IMR-90 (cell line): ENCODE results near the gene SOX6. TPM values are rescaled to one million over a fixed set of nuclear protein-coding genes. Genes with fewer than 3 reads are reported as not detected.

Experiments
- ATAC-seq: fragments of 200-7000 bp; cut with Tn5 transposase; 2 replicates; pipeline ENCODE4 v1.9.1; 2020; ENCODE audit warnings: low read depth, mild to moderate bottlenecking, moderate library complexity
- BruUV-seq: library from RNA; stranded (reverse); fragments of 400-500 nt; replicated peaks from 2 replicates; lab custom pipeline; 2021; lab: Mats Ljungman, UMichigan
- CTCF ChIA-PET: fragments of 300-600 bp; formaldehyde crosslinking; extraction: SDS; loops from one replicate; lab custom pipeline; 2021; ENCODE audit warnings: antibody characterized with exemption; lab: Yijun Ruan, JAX
- POLR2A ChIA-PET: fragments of 300-600 bp; sonication (Branson Sonifier 250); formaldehyde crosslinking; loops from one replicate; lab custom pipeline; 2022; ENCODE audit warnings: antibody characterized with exemption; ENCODE audit not compliant: unreplicated experiment; lab: Charles Lee
- DNase-seq: peaks from one replicate; pipeline ENCODE4 v3.0.0; 2013
- H2AFZ ChIP-seq: replicated peaks from 2 replicates; pipeline ENCODE3; 2013; ENCODE audit warnings: low read length, mild to moderate bottlenecking; ENCODE audit not compliant: poor library complexity
- H2AK5ac ChIP-seq: 2 replicates; pipeline ENCODE4 v1.6.1; 2013; ENCODE audit warnings: low read depth, low read length, inconsistent platforms
- H2AK9ac ChIP-seq: replicated peaks from 2 replicates; pipeline ENCODE3; 2013; ENCODE audit warnings: mild to moderate bottlenecking, low read depth, low read length, moderate library complexity; ENCODE audit not compliant: poor library complexity
- H2BK120ac ChIP-seq: 2 replicates; pipeline ENCODE4 v1.6.1; 2013; ENCODE audit warnings: low read depth, low read length, inconsistent platforms
- H2BK15ac ChIP-seq: 3 replicates; pipeline ENCODE4 v1.6.1; 2013; ENCODE audit warnings: low read depth, low read length, inconsistent platforms
- H2BK20ac ChIP-seq: 2 replicates; pipeline ENCODE4 v1.6.1; 2013; ENCODE audit warnings: low read depth, mild to moderate bottlenecking, inconsistent platforms, low read length, moderate library complexity
- H2BK5ac ChIP-seq: 2 replicates; pipeline ENCODE4 v1.6.1; 2013; ENCODE audit warnings: mild to moderate bottlenecking, low read depth, low read length, inconsistent platforms; ENCODE audit not compliant: poor library complexity, severe bottlenecking
- H3K14ac ChIP-seq: replicated peaks from 2 replicates; pipeline ENCODE4 v1.6.1; 2013; ENCODE audit warnings: low read depth, low read length, inconsistent platforms
- H3K18ac ChIP-seq: 2 replicates; pipeline ENCODE4 v1.6.1; 2013; ENCODE audit warnings: low read depth, low read length, control low read depth
- H3K23ac ChIP-seq: 2 replicates; pipeline ENCODE4 v1.6.1; 2013; ENCODE audit warnings: low read depth, low read length, inconsistent platforms
- H3K27ac ChIP-seq: 2 replicates; pipeline ENCODE4 v1.5.1; 2013; ENCODE audit warnings: mild to moderate bottlenecking, control low read depth, low read length; ENCODE audit not compliant: insufficient read depth
- H3K27me3 ChIP-seq: 2 replicates; pipeline ENCODE4 v1.6.1; 2013; ENCODE audit warnings: low read length; ENCODE audit not compliant: control insufficient read depth, insufficient read depth
- H3K36me3 ChIP-seq: 2 replicates; pipeline ENCODE4 v1.6.1; 2013; ENCODE audit warnings: low read length, mixed read lengths; ENCODE audit not compliant: control insufficient read depth, insufficient read depth
- H3K4ac ChIP-seq: 2 replicates; pipeline ENCODE4 v1.6.1; 2013; ENCODE audit warnings: low read depth, low read length, inconsistent platforms
- H3K4me1 ChIP-seq: 2 replicates; pipeline ENCODE4 v1.6.1; 2013; ENCODE audit warnings: low read length, mixed read lengths; ENCODE audit not compliant: control insufficient read depth, insufficient read depth
- H3K4me2 ChIP-seq: 2 replicates; pipeline ENCODE4 v1.6.1; 2013; ENCODE audit warnings: low read depth, mild to moderate bottlenecking, control low read depth, low read length, moderate library complexity
- H3K4me3 ChIP-seq: 2 replicates; pipeline ENCODE4 v1.5.1; 2013; ENCODE audit warnings: low read depth, mild to moderate bottlenecking, control low read depth, low read length, moderate library complexity; ENCODE audit not compliant: insufficient read depth
- H3K56ac ChIP-seq: 2 replicates; pipeline ENCODE4 v1.6.1; 2013; ENCODE audit warnings: low read length, inconsistent platforms; ENCODE audit not compliant: insufficient read depth; ENCODE audit errors: extremely low read depth
- H3K79me1 ChIP-seq, 2 experiments: 2 replicates each; pipeline ENCODE4 v1.6.1; 2013; ENCODE audit warnings: low read length in 2 of 2, inconsistent platforms in 1 of 2, low read depth in 1 of 2
- H3K9ac ChIP-seq: 2 replicates; pipeline ENCODE4 v1.6.1; 2013; ENCODE audit warnings: low read depth, low read length, control low read depth
- H3K9me1 ChIP-seq: 2 replicates; pipeline ENCODE4 v1.6.1; 2013; ENCODE audit warnings: low read length, inconsistent platforms; ENCODE audit not compliant: insufficient read depth
- H3K9me3 ChIP-seq: 2 replicates; pipeline ENCODE4 v1.6.1; 2013; ENCODE audit warnings: low read length; ENCODE audit not compliant: control insufficient read depth, insufficient read depth
- H4K20me1 ChIP-seq: 2 replicates; pipeline ENCODE4 v1.6.1; 2013; ENCODE audit warnings: low read length, inconsistent platforms; ENCODE audit not compliant: insufficient read depth
- H4K5ac ChIP-seq: 2 replicates; pipeline ENCODE4 v1.6.1; 2013; ENCODE audit warnings: mild to moderate bottlenecking, low read depth, low read length, control low read depth
- H4K8ac ChIP-seq, 2 experiments: 2 replicates each; pipeline ENCODE4 v1.6.1; 2013; ENCODE audit warnings: low read depth in 2 of 2, low read length in 2 of 2, control low read depth in 1 of 2, inconsistent platforms in 1 of 2
- H4K91ac ChIP-seq: 2 replicates; pipeline ENCODE4 v1.6.1; 2013; ENCODE audit warnings: low read depth, low read length, inconsistent platforms; ENCODE audit not compliant: insufficient read depth
- BHLHE40 ChIP-seq: fragments of 150-350 bp; IDR thresholded peaks from 2 replicates; pipeline ENCODE4 v1.6.1; 2016; ENCODE audit warnings: mild to moderate bottlenecking, low read depth, low read length
- MAFK ChIP-seq: IDR thresholded peaks from 2 replicates; pipeline ENCODE4 v1.6.1; 2012; ENCODE audit warnings: low read depth, low read length, improper control_type of control experiment
- MXI1 ChIP-seq: IDR thresholded peaks from 2 replicates; pipeline ENCODE4 v1.6.1; 2012; ENCODE audit warnings: low read depth, mild to moderate bottlenecking, low read length, moderate library complexity, borderline replicate concordance
- RCOR1 ChIP-seq: IDR thresholded peaks from 2 replicates; pipeline ENCODE4 v1.6.1; 2012; ENCODE audit warnings: mild to moderate bottlenecking, low read length, improper control_type of control experiment; ENCODE audit not compliant: insufficient replicate concordance
- SMC3 ChIP-seq: fragments of 150-350 bp; IDR thresholded peaks from 2 replicates; pipeline ENCODE4 v1.6.1; 2016; ENCODE audit warnings: low read depth, mild to moderate bottlenecking, antibody characterized with exemption, low read length, moderate library complexity
- dilution Hi-C: fragments of 300-500 bp; cut with HindIII; formaldehyde crosslinking; loops from one replicate; pipeline ENCODE4 v1.14.3; 2018; ENCODE audit warnings: low sequenced_read_pairs; ENCODE audit not compliant: unreplicated experiment
- in situ Hi-C: fragments of 300-500 bp; cut with MboI; formaldehyde crosslinking; loops from 3 replicates; pipeline ENCODE4 v1.14.3; 2019; ENCODE audit warnings: low sequenced_read_pairs, inconsistent platforms, mixed read lengths
- intact Hi-C: fragments of 100-400 bp; cut with micrococcal nuclease; formaldehyde crosslinking; loops from 2 replicates; pipeline ENCODE4 v1.10.0; 2022
- polyA plus RNA-seq, 3 experiments: library from polyadenylated mRNA; depleted of rRNA; stranded (reverse); fragments of >200 nt; gene quantifications; 2 replicates each; pipeline ENCODE4 v1.2.3, GENCODE V29; 2012; ENCODE audit warnings: low replicate concordance in 1 of 3
- total RNA-seq: library from RNA; depleted of rRNA; stranded (reverse); fragments of >200 nt; gene quantifications from 2 replicates; pipeline ENCODE4 v1.2.3, GENCODE V29; 2012
- TF ChIP-seq, protein P1 (sequence below): fragments of 150-350 bp; IDR thresholded peaks from 2 replicates; pipeline ENCODE4 v1.6.1; 2017; ENCODE audit warnings: mild to moderate bottlenecking, antibody characterized with exemption, low read length, low read depth

Gene SOX6
- total and polyA plus RNA-seq, 2 of the 4 experiments (the other 2 are of a cell fraction): 1.7 to 7.7 TPM

DNA sequence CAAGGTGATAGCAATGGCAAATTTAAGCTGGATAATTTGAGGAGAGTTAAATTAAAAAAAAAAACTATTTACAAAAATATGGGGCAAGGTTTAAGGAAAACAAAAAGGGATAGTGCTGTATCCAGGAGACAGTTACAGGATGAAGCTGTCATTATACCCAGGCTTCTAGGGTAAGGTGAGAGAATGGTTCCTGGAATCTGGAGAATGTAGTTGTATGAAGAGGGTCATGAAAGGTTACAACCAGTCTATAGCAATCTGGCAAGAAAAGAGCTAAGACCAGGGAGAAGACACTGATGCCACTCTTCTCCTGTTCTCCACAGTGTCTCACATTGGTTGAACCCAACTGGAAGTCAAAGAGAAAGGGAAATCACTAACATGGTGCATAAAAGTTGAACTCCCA is 144.9 kb downstream of the SOX6 start:
- Histone ChIP-seq H2BK20ac (no peak overlapping the region), H2AK9ac (no peak overlapping the region), H2AK5ac (no peak overlapping the region), H2BK5ac (no peak overlapping the region), H3K4me3 (no peak overlapping the region), H3K14ac (no peak overlapping the region), H4K8ac (no peak overlapping the region), H3K27me3 (no peaks in the 10 kb centered on the region), H2AFZ (no peak overlapping the region), H3K4me1 (no peaks in the 10 kb centered on the region), H3K9ac (no peak overlapping the region), H3K4me2 (no peak overlapping the region), H3K9me3 (no peaks in the 10 kb centered on the region), H3K9me1 (no peaks in the 10 kb centered on the region), H2BK15ac (no peak overlapping the region), H3K18ac (no peak overlapping the region), H3K56ac (no peak overlapping the region), H3K27ac (no peak overlapping the region), H2BK120ac (no peak overlapping the region), H3K23ac (no peak overlapping the region), H4K5ac (no peak overlapping the region), H3K36me3 (no peaks in the 10 kb centered on the region), H3K79me1 (no peaks in the 10 kb centered on the region), H4K20me1 (no peaks in the 10 kb centered on the region), H3K4ac (no peak overlapping the region), H4K91ac (no peak overlapping the region)
- in situ Hi-C loops: no loop called here
- intact Hi-C loops: no loop called here
- ChIA-PET CTCF (interaction anchor here (0.6 kb wide), 2 partner anchors 9 to 241 kb away, joined by 3 to 5 read pairs; no protein-coding TSS in a partner anchor), POLR2A (no interaction called here)
- dilution Hi-C loops: no loop called here
- BruUV-seq: no TSS peak
- no peak for ATAC-seq
- TF ChIP-seq BHLHE40: no peak
- no peak for TF ChIP-seq RCOR1
- TF ChIP-seq SMC3: no peak
- no peak for TF ChIP-seq MXI1
- no peak for TF ChIP-seq MAFK
- TF ChIP-seq, protein P1, sequence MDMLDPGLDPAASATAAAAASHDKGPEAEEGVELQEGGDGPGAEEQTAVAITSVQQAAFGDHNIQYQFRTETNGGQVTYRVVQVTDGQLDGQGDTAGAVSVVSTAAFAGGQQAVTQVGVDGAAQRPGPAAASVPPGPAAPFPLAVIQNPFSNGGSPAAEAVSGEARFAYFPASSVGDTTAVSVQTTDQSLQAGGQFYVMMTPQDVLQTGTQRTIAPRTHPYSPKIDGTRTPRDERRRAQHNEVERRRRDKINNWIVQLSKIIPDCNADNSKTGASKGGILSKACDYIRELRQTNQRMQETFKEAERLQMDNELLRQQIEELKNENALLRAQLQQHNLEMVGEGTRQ: no peak
- no peak for DNase-seq
